Naive thymus-derived CD4-positive, alpha-beta T cell (primary cell): ENCODE data around the gene MUCL3. TPM values are rescaled to one million over a fixed set of nuclear protein-coding genes. Genes with fewer than 3 reads are reported as not detected.

ENCODE experiments used
- ATAC-seq: fragments of 150-1000 bp; cut with Tn5 transposase; 2 replicates; pipeline ENCODE4 v1.10.0; 2021; ENCODE audit warnings: mild to moderate bottlenecking, moderate library complexity
- CTCF ChIA-PET: fragments of 350-600 bp; sonication (Branson Sonifier 250); formaldehyde crosslinking; loops from one replicate; lab custom pipeline; 2021; ENCODE audit warnings: antibody characterized with exemption; lab: Charles Lee
- POLR2A ChIA-PET: fragments of 350-600 bp; sonication (Branson Sonifier 250); formaldehyde crosslinking; loops from one replicate; lab custom pipeline; 2021; ENCODE audit warnings: antibody characterized with exemption, inconsistent platforms; lab: Charles Lee
- DNase-seq, 9 donors: peaks; one replicate each; pipeline versions ENCODE4 v3.0.0 to v3.0.0-alpha.2; 2020 to 2022; ENCODE audit warnings: mixed read lengths in 1 of 9
- H3K27ac ChIP-seq: one replicate; pipeline ENCODE4 v1.7.0; 2013; ENCODE audit warnings: mild to moderate bottlenecking, low read depth, low read length, moderate library complexity
- H3K27me3 ChIP-seq, 2 donors: one replicate each; pipeline ENCODE4 v1.7.0; 2013; ENCODE audit warnings: low read length in 2 of 2, mild to moderate bottlenecking in 2 of 2, moderate library complexity in 2 of 2; ENCODE audit not compliant: control insufficient read depth in 2 of 2, insufficient read depth in 2 of 2
- H3K36me3 ChIP-seq, 3 experiments: 1 replicate in 2 of 3; 2 replicates in 1 of 3; pipeline ENCODE4 v1.7.0; 2013; ENCODE audit warnings: low read length in 3 of 3, mild to moderate bottlenecking in 3 of 3, moderate library complexity in 1 of 3; ENCODE audit not compliant: insufficient read depth in 3 of 3, control insufficient read depth in 2 of 3
- H3K4me1 ChIP-seq, 2 donors: one replicate each; pipeline ENCODE4 v1.7.0; 2013; ENCODE audit warnings: low read length in 2 of 2, mild to moderate bottlenecking in 2 of 2, moderate library complexity in 1 of 2; ENCODE audit not compliant: control insufficient read depth in 2 of 2, insufficient read depth in 2 of 2
- H3K4me3 ChIP-seq: 2 replicates; pipeline ENCODE4 v1.7.0; 2013; ENCODE audit warnings: mild to moderate bottlenecking, low read length
- H3K9me3 ChIP-seq, 3 experiments: 1 replicate in 2 of 3; 2 replicates in 1 of 3; pipeline ENCODE4 v1.7.0; 2013; ENCODE audit warnings: low read length in 3 of 3; ENCODE audit not compliant: control insufficient read depth in 2 of 3
- H3K27ac Mint-ChIP-seq, 9 donors: one replicate each; pipeline ENCODE4 v1.8.0; 2020 to 2022; ENCODE audit warnings: mixed read lengths in 9 of 9, mild to moderate bottlenecking in 8 of 9, moderate library complexity in 5 of 9, inconsistent platforms in 2 of 9
- H3K27me3 Mint-ChIP-seq, 5 donors: one replicate each; pipeline ENCODE4 v1.8.0; 2021 to 2022; ENCODE audit warnings: mixed read lengths in 5 of 5, mild to moderate bottlenecking in 1 of 5
- H3K36me3 Mint-ChIP-seq, 5 donors: one replicate each; pipeline ENCODE4 v1.8.0; 2020 to 2022; ENCODE audit warnings: mixed read lengths in 5 of 5, mild to moderate bottlenecking in 3 of 5, inconsistent platforms in 1 of 5
- H3K4me1 Mint-ChIP-seq, 7 donors: one replicate each; pipeline ENCODE4 v1.8.0; 2020 to 2022; ENCODE audit warnings: mixed read lengths in 7 of 7, mild to moderate bottlenecking in 3 of 7, inconsistent platforms in 1 of 7
- H3K4me3 Mint-ChIP-seq, 10 donors: one replicate each; pipeline ENCODE4 v1.8.0; 2020 to 2022; ENCODE audit warnings: mild to moderate bottlenecking in 10 of 10, mixed read lengths in 10 of 10, moderate library complexity in 6 of 10, inconsistent platforms in 2 of 10
- H3K9me3 Mint-ChIP-seq, 11 donors: one replicate each; pipeline ENCODE4 v1.8.0; 2020 to 2022; ENCODE audit warnings: mixed read lengths in 11 of 11, mild to moderate bottlenecking in 4 of 11, inconsistent platforms in 1 of 11, moderate library complexity in 1 of 11
- intact Hi-C, 2 donors: fragments of 100-400 bp; cut with micrococcal nuclease; formaldehyde crosslinking; loops; one replicate each; pipeline ENCODE4 v1.15.1; 2023
- polyA plus RNA-seq, 2 donors: library from polyadenylated mRNA; unstranded; fragments of 300-500 nt; fragmentation: Illumina TruSeq; gene quantifications; one replicate each; pipeline ENCODE4 v1.2.3, GENCODE V29; 2021
- total RNA-seq, 6 experiments: library from RNA in 5 of 6; stranded (reverse) in 5 of 6; gene quantifications; 1 replicate in 5 of 6; 2 replicates in 1 of 6; pipeline ENCODE4 v1.2.3 and lab custom pipeline; 2021 to 2026

The MUCL3 gene
- not detected for total RNA-seq
- not detected for polyA plus RNA-seq
- not detected for total RNA-seq (lab: John Stamatoyannopoulos, UW)

- Mint-ChIP-seq H3K27ac (no peak within 1 kb of the TSS), H3K36me3 (peaks cover 0 to 6% (median 0%) of the 10 kb centered on the region in 5 donors), H3K4me3 (no peak within 1 kb of the TSS), H3K4me1 (peaks cover 0 to 5% (median 4%) of the 10 kb centered on the region in 7 donors), H3K27me3 (peaks cover 44 to 61% (median 52%) of the 10 kb centered on the region in 5 donors), H3K9me3 (peaks cover 0 to 1% (median 0%) of the 10 kb centered on the region in 11 donors)
- peaks cover 0 to 5% of the 10 kb centered on the region in 2 donors for H3K27me3 ChIP-seq
- H3K36me3 ChIP-seq, result no peaks in the 10 kb centered on the region
- ChIA-PET POLR2A (no interaction called here), CTCF (interaction anchor here (0.6 kb wide), 1 partner anchor 102 kb away, joined by 6 read pairs; no protein-coding TSS in a partner anchor)
- ATAC-seq (no peak), DNase-seq (no peak)
- H3K27ac ChIP-seq, result no peak within 1 kb of the TSS
- no peak within 1 kb of the TSS for H3K4me3 ChIP-seq
- H3K9me3 ChIP-seq, result no peaks in the 10 kb centered on the region
- intact Hi-C loops, result no loop called here
- H3K4me1 ChIP-seq, result no peaks in the 10 kb centered on the region
These were observed at the start of gene MUCL3 for GRCh38 chr6:30940361-30940986. Gene MUCL3, plus strand, starts transcription at chr6:30940973. Its CDS starts 27 bp downstream, at chr6:30941000.

GRCh38 chr6:30891450-30891723 is 49.4 kb upstream of the MUCL3 start:
- ChIA-PET POLR2A (interaction anchor here (0.6 kb wide), 2 partner anchors 105 to 559 kb away, joined by 3 to 4 read pairs; no protein-coding TSS in a partner anchor), CTCF (interaction anchor here (0.9 kb wide), 1 partner anchor 13 kb away, joined by 3 read pairs; no protein-coding TSS in a partner anchor)
- no peak overlapping the region for H3K4me3 Mint-ChIP-seq
- H3K4me1 ChIP-seq, result peaks cover 0 to 5% of the 10 kb centered on the region in 2 donors
- H3K36me3 ChIP-seq, result peaks cover 0 to 53% (median 0%) of the 10 kb centered on the region in 3 experiments
- no peak for DNase-seq
- peaks cover 7 to 19% (median 10%) of the 10 kb centered on the region in 7 donors for H3K4me1 Mint-ChIP-seq
- no peaks in the 10 kb centered on the region for H3K27me3 ChIP-seq
- no peak for ATAC-seq
- no peak overlapping the region for H3K4me3 ChIP-seq
- no peaks in the 10 kb centered on the region for H3K27me3 Mint-ChIP-seq
- H3K36me3 Mint-ChIP-seq, result peaks cover 2 to 31% (median 13%) of the 10 kb centered on the region in 5 donors
- no peaks in the 10 kb centered on the region for H3K9me3 ChIP-seq
- peak overlapping the region in 1 of 9 donors; percentile 26 for H3K27ac Mint-ChIP-seq
- intact Hi-C loops, result no loop called here
- H3K9me3 Mint-ChIP-seq, result no peaks in the 10 kb centered on the region
- no peak overlapping the region for H3K27ac ChIP-seq

GRCh38 chr6:30891816-30892538 is 48.8 kb upstream of the MUCL3 start:
- Mint-ChIP-seq H3K27me3 (no peaks in the 10 kb centered on the region), H3K27ac (peak overlapping the region in 1 of 9 donors; percentile 26), H3K4me3 (no peak overlapping the region), H3K9me3 (no peaks in the 10 kb centered on the region), H3K4me1 (peaks cover 1 to 13% (median 6%) of the 10 kb centered on the region in 7 donors), H3K36me3 (peaks cover 2 to 35% (median 13%) of the 10 kb centered on the region in 5 donors)
- intact Hi-C loops, result no loop called here
- Histone ChIP-seq H3K36me3 (peaks cover 0 to 59% (median 0%) of the 10 kb centered on the region in 3 experiments), H3K27me3 (no peaks in the 10 kb centered on the region), H3K4me3 (no peak overlapping the region), H3K4me1 (no peaks in the 10 kb centered on the region), H3K27ac (no peak overlapping the region), H3K9me3 (no peaks in the 10 kb centered on the region)
- CTCF ChIA-PET, result no interaction called here
- POLR2A ChIA-PET, result interaction anchor here (0.6 kb wide), 2 partner anchors 105 to 560 kb away, joined by 3 to 4 read pairs; no protein-coding TSS in a partner anchor
- ATAC-seq (no peak), DNase-seq (no peak)

GRCh38 chr6:30893001-30893591 is 47.7 kb upstream of the MUCL3 start:
- H3K27ac Mint-ChIP-seq, result peak overlapping the region in 1 of 9 donors; percentile 12
- intact Hi-C loops, result no loop called here
- no peaks in the 10 kb centered on the region for H3K9me3 ChIP-seq
- H3K9me3 Mint-ChIP-seq, result no peaks in the 10 kb centered on the region
- H3K27ac ChIP-seq, result no peak overlapping the region
- no peak overlapping the region for H3K4me3 ChIP-seq
- H3K27me3 Mint-ChIP-seq, result no peaks in the 10 kb centered on the region
- ATAC-seq, result no peak
- no peaks in the 10 kb centered on the region for H3K27me3 ChIP-seq
- peaks cover 0 to 6% (median 4%) of the 10 kb centered on the region in 7 donors for H3K4me1 Mint-ChIP-seq
- no peak for DNase-seq
- H3K36me3 Mint-ChIP-seq, result peaks cover 2 to 38% (median 13%) of the 10 kb centered on the region in 5 donors
- ChIA-PET POLR2A (no interaction called here), CTCF (no interaction called here)
- H3K36me3 ChIP-seq, result peaks cover 0 to 67% (median 5%) of the 10 kb centered on the region in 3 experiments
- no peak overlapping the region for H3K4me3 Mint-ChIP-seq
- H3K4me1 ChIP-seq, result no peaks in the 10 kb centered on the region

DNA sequence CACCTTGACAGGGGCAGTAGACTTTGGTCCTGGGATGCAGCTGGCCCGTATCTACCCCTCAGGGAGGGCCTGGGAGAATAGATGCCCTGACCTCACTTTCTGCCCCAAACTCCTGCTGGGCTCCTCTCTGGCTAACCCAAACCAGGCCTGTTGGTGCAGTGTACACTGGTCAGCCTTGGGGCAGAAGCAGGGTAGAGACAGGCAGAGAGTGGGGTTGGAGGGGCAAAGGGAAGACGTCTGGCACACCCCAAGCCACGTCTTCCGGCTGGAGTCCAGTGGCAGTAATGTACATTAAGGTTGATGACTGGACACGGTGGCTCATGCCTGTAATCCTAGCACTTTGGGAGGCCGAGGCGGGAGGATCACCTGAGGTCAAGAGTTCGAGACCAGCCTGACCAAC is 47.1 kb upstream of the MUCL3 start:
- Histone ChIP-seq H3K36me3 (peaks cover 0 to 73% (median 7%) of the 10 kb centered on the region in 3 experiments), H3K9me3 (no peaks in the 10 kb centered on the region), H3K27me3 (no peaks in the 10 kb centered on the region), H3K27ac (no peak overlapping the region), H3K4me1 (no peaks in the 10 kb centered on the region), H3K4me3 (no peak overlapping the region)
- Mint-ChIP-seq H3K36me3 (peaks cover 6 to 44% (median 13%) of the 10 kb centered on the region in 5 donors), H3K27ac (no peak overlapping the region), H3K27me3 (no peaks in the 10 kb centered on the region), H3K9me3 (no peaks in the 10 kb centered on the region), H3K4me3 (no peak overlapping the region), H3K4me1 (peaks cover 0 to 6% (median 4%) of the 10 kb centered on the region in 7 donors)
- ATAC-seq, result no peak
- POLR2A ChIA-PET, result no interaction called here
- intact Hi-C loops, result no loop called here
- CTCF ChIA-PET, result interaction anchor here (1.2 kb wide), 1 partner anchor 64 kb away, joined by 3 read pairs; no protein-coding TSS in a partner anchor
- DNase-seq, result no peak

- peaks cover 0 to 6% (median 4%) of the 10 kb centered on the region in 7 donors for H3K4me1 Mint-ChIP-seq
- H3K4me3 ChIP-seq, result no peak overlapping the region
- H3K4me1 ChIP-seq, result no peaks in the 10 kb centered on the region
- H3K36me3 ChIP-seq, result peaks cover 0 to 80% (median 7%) of the 10 kb centered on the region in 3 experiments
- no peak for ATAC-seq
- H3K36me3 Mint-ChIP-seq, result peaks cover 7 to 46% (median 13%) of the 10 kb centered on the region in 5 donors
- no peak overlapping the region for H3K27ac Mint-ChIP-seq
- no peaks in the 10 kb centered on the region for H3K27me3 ChIP-seq
- no peak overlapping the region for H3K4me3 Mint-ChIP-seq
- H3K27ac ChIP-seq, result no peak overlapping the region
- ChIA-PET CTCF (interaction anchor here (1.2 kb wide), 1 partner anchor 64 kb away, joined by 3 read pairs; no protein-coding TSS in a partner anchor), POLR2A (no interaction called here)
- H3K9me3 Mint-ChIP-seq, result no peaks in the 10 kb centered on the region
- H3K27me3 Mint-ChIP-seq, result no peaks in the 10 kb centered on the region
- no peaks in the 10 kb centered on the region for H3K9me3 ChIP-seq
- intact Hi-C loops, result no loop called here
- no peak for DNase-seq
These were observed 46.4 kb upstream of the MUCL3 start for GRCh38 chr6:30894381-30894780.
